K562 (cell line): ENCODE measurements around the gene CAMSAP3. TPM values are rescaled to one million over a fixed set of nuclear protein-coding genes. Genes with fewer than 3 reads are reported as not detected.

Experiments used
- BRF1 ChIP-seq: IDR thresholded peaks from 3 replicates; pipeline ENCODE4 v1.6.1; 2011; ENCODE audit warnings: borderline replicate concordance, mild to moderate bottlenecking; ENCODE audit not compliant: insufficient read length; ENCODE audit errors: extremely low read depth
- GABPB1 ChIP-seq: sonication (generic); formaldehyde crosslinking; IDR thresholded peaks from 2 replicates; pipeline ENCODE4 v1.8.0; 2022; ENCODE audit warnings: mild to moderate bottlenecking, missing genetic modification reagents
- GATAD2B ChIP-seq: fragments of 450-650 bp; IDR thresholded peaks from 2 replicates; pipeline ENCODE4 v1.6.1; 2017; ENCODE audit warnings: mild to moderate bottlenecking, borderline replicate concordance
- PTTG1 ChIP-seq: fragments of 450-650 bp; IDR thresholded peaks from 2 replicates; pipeline ENCODE4 v1.6.1; 2016; ENCODE audit warnings: low read depth, mild to moderate bottlenecking, missing genetic modification characterization, missing compliant biosample characterization
- RBM39 ChIP-seq: fragments of 200-400 bp; formaldehyde crosslinking; optimal IDR thresholded peaks from 2 replicates; pipeline ENCODE3; 2018; ENCODE audit warnings: low read depth, low read length
- SMARCE1 ChIP-seq: fragments of 450-650 bp; IDR thresholded peaks from 2 replicates; pipeline ENCODE4 v1.7.1; 2016; ENCODE audit warnings: mild to moderate bottlenecking
- TSC22D4 ChIP-seq: fragments of 450-650 bp; IDR thresholded peaks from 2 replicates; pipeline ENCODE4 v1.6.1; 2016; ENCODE audit warnings: missing genetic modification characterization, missing biosample characterization, control low read depth
- YBX1 ChIP-seq: fragments of 450-650 bp; IDR thresholded peaks from 2 replicates; pipeline ENCODE4 v1.7.1; 2016; ENCODE audit warnings: mild to moderate bottlenecking
- YY1 ChIP-seq, 3 experiments: IDR thresholded peaks; 2 replicates each; pipeline ENCODE4 v1.6.1; 2011; ENCODE audit warnings: low read length in 2 of 3, mild to moderate bottlenecking in 2 of 3, moderate library complexity in 2 of 3, borderline replicate concordance in 1 of 3, control low read depth in 1 of 3, low read depth in 1 of 3; ENCODE audit not compliant: insufficient read depth in 3 of 3, insufficient replicate concordance in 2 of 3, control insufficient read depth in 1 of 3, insufficient read length in 1 of 3; ENCODE audit errors: extremely low read depth in 1 of 3
- ZNF133 ChIP-seq: fragments of 250-450 bp; sonication (Bioruptor Pico); IDR thresholded peaks from 2 replicates; pipeline ENCODE4 v1.4.0; 2020; ENCODE audit warnings: mild to moderate bottlenecking
- ZNF197 ChIP-seq: fragments of 200-800 bp; sonication (Bioruptor generic); IDR thresholded peaks from 2 replicates; pipeline ENCODE4 v1.6.1; 2016; ENCODE audit warnings: low read depth, missing genetic modification characterization, missing compliant biosample characterization
- ZNF263 ChIP-seq: sonication (generic); formaldehyde crosslinking; IDR thresholded peaks from 2 replicates; pipeline ENCODE4 v1.8.0; 2022; ENCODE audit warnings: mild to moderate bottlenecking, missing genetic modification reagents, borderline replicate concordance
- ZNF778 ChIP-seq: fragments of 450-650 bp; formaldehyde crosslinking; IDR thresholded peaks from 2 replicates; pipeline ENCODE4 v1.4.0; 2020; ENCODE audit warnings: mild to moderate bottlenecking, moderate library complexity
- polyA plus RNA-seq, 8 experiments: library from polyadenylated mRNA; depleted of rRNA in 4 of 8; stranded (reverse) in 5 of 8; unstranded in 3 of 8; fragments of >200 nt; fragmentation: Nextera tagmentation in 2 of 8; fragmentation: Illumina TruSeq in 1 of 8; extraction: Ambion mirVana in 2 of 8; extraction: Trizol in 1 of 8; gene quantifications; 2 replicates each; pipeline versions ENCODE4 v1.2.1 to v1.2.3, GENCODE V29; 2011 to 2014; ENCODE audit warnings: inconsistent platforms in 1 of 8, missing spikeins in 1 of 8
- total RNA-seq, 7 experiments: library from RNA; depleted of rRNA in 6 of 7; stranded (reverse); fragments of >200 nt in 6 of 7; fragmentation: Illumina TruSeq in 2 of 7; extraction: Trizol in 2 of 7; gene quantifications; 2 replicates each; pipeline versions ENCODE4 v1.2.1 to v1.2.3, GENCODE V29; 2011 to 2021; ENCODE audit warnings: low replicate concordance in 1 of 7
- TF ChIP-seq, protein P1 (sequence below): sonication (generic); formaldehyde crosslinking; IDR thresholded peaks from 2 replicates; pipeline ENCODE4 v1.8.0; 2022; ENCODE audit warnings: mild to moderate bottlenecking, missing genetic modification reagents
- TF ChIP-seq, protein P2 (sequence below): fragments of 450-650 bp; formaldehyde crosslinking; IDR thresholded peaks from 2 replicates; pipeline ENCODE4 v1.4.0; 2020; ENCODE audit warnings: mild to moderate bottlenecking, moderate library complexity
- TF ChIP-seq, protein P3 (sequence below): fragments of 200-800 bp; sonication (Bioruptor generic); IDR thresholded peaks from 2 replicates; pipeline ENCODE4 v1.6.1; 2016; ENCODE audit warnings: missing genetic modification characterization, missing compliant biosample characterization

The CAMSAP3 gene
- total and polyA plus RNA-seq, 9 of the 15 experiments (the other 6 are each of a cell fraction or from before 2014, with no cell fraction given): 0.01 to 0.89 (median 0.22) TPM; not detected in 1

DNA sequence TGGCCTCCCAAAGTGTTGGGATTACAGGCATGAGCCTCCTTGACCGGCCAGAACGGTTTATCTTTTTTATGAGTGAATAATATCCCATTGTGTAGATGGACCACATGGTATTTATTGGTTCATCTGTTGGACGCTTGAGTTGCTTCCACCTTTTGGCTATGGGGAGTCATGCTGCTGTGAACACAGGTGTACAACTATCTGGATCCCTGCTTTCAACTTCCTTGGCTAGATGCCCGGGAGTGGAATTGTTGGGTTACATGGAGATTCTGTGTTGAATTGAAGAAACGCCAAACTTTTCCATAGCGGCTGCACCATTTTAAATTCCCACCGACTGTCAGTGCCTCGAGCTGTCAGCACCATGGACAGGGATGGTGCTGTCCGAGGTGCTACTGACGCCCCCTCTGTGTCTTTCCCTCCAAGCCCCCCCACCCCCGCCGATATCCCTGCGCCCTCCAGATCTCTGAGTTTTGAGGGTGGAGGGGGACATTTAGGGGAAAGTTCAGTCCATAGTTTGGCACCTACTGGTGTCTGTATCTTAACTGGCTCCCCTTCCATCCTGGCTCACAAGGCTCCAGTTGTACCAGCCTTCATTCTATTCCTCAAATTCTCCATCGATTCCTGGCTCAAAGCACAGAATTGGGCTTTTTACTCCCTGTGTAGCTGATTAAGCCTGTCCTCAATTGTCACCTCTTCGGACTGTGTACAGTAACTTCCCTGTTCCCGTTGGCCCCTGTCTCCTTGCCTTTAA, 32.8 kb upstream of the CAMSAP3 start (continued):
- peak; percentile 91 for TF ChIP-seq ZNF263 (CRISPR knock-in tag)
- TF ChIP-seq PTTG1 (tag): peak; percentile 66; the same call in 1 of the 2 replicates
- TF ChIP-seq ZNF133: no peak
- TF ChIP-seq GABPB1 (CRISPR knock-in tag): peak; percentile 91
- no peak for TF ChIP-seq RBM39
- TF ChIP-seq YBX1: no peak
- TF ChIP-seq BRF1: no peak
- TF ChIP-seq ZNF197 (CRISPR knock-in tag): peak; percentile 99
- TF ChIP-seq YY1 (IDR thresholded peaks at IDR 0.05; ENCODE audit: borderline replicate concordance in 1 of 3, control insufficient read depth in 1 of 3, extremely low read depth in 1 of 3, insufficient read depth in 3 of 3, insufficient read length in 1 of 3, insufficient replicate concordance in 2 of 3, low read depth in 1 of 3, low read length in 2 of 3): peak in 1 of 3 experiments; percentile 41
- TF ChIP-seq, protein P1, sequence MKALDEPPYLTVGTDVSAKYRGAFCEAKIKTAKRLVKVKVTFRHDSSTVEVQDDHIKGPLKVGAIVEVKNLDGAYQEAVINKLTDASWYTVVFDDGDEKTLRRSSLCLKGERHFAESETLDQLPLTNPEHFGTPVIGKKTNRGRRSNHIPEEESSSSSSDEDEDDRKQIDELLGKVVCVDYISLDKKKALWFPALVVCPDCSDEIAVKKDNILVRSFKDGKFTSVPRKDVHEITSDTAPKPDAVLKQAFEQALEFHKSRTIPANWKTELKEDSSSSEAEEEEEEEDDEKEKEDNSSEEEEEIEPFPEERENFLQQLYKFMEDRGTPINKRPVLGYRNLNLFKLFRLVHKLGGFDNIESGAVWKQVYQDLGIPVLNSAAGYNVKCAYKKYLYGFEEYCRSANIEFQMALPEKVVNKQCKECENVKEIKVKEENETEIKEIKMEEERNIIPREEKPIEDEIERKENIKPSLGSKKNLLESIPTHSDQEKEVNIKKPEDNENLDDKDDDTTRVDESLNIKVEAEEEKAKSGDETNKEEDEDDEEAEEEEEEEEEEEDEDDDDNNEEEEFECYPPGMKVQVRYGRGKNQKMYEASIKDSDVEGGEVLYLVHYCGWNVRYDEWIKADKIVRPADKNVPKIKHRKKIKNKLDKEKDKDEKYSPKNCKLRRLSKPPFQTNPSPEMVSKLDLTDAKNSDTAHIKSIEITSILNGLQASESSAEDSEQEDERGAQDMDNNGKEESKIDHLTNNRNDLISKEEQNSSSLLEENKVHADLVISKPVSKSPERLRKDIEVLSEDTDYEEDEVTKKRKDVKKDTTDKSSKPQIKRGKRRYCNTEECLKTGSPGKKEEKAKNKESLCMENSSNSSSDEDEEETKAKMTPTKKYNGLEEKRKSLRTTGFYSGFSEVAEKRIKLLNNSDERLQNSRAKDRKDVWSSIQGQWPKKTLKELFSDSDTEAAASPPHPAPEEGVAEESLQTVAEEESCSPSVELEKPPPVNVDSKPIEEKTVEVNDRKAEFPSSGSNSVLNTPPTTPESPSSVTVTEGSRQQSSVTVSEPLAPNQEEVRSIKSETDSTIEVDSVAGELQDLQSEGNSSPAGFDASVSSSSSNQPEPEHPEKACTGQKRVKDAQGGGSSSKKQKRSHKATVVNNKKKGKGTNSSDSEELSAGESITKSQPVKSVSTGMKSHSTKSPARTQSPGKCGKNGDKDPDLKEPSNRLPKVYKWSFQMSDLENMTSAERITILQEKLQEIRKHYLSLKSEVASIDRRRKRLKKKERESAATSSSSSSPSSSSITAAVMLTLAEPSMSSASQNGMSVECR: peak; percentile 99
- no peak for TF ChIP-seq TSC22D4 (tag)
- no peak for TF ChIP-seq ZNF778 (CRISPR knock-in tag)
- TF ChIP-seq, protein P2, sequence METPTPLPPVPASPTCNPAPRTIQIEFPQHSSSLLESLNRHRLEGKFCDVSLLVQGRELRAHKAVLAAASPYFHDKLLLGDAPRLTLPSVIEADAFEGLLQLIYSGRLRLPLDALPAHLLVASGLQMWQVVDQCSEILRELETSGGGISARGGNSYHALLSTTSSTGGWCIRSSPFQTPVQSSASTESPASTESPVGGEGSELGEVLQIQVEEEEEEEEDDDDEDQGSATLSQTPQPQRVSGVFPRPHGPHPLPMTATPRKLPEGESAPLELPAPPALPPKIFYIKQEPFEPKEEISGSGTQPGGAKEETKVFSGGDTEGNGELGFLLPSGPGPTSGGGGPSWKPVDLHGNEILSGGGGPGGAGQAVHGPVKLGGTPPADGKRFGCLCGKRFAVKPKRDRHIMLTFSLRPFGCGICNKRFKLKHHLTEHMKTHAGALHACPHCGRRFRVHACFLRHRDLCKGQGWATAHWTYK (CRISPR knock-in tag): 0 out of 2 replicates have a peak, but pooled peaks have one; percentile 34
- TF ChIP-seq SMARCE1: no peak
- TF ChIP-seq, protein P3, sequence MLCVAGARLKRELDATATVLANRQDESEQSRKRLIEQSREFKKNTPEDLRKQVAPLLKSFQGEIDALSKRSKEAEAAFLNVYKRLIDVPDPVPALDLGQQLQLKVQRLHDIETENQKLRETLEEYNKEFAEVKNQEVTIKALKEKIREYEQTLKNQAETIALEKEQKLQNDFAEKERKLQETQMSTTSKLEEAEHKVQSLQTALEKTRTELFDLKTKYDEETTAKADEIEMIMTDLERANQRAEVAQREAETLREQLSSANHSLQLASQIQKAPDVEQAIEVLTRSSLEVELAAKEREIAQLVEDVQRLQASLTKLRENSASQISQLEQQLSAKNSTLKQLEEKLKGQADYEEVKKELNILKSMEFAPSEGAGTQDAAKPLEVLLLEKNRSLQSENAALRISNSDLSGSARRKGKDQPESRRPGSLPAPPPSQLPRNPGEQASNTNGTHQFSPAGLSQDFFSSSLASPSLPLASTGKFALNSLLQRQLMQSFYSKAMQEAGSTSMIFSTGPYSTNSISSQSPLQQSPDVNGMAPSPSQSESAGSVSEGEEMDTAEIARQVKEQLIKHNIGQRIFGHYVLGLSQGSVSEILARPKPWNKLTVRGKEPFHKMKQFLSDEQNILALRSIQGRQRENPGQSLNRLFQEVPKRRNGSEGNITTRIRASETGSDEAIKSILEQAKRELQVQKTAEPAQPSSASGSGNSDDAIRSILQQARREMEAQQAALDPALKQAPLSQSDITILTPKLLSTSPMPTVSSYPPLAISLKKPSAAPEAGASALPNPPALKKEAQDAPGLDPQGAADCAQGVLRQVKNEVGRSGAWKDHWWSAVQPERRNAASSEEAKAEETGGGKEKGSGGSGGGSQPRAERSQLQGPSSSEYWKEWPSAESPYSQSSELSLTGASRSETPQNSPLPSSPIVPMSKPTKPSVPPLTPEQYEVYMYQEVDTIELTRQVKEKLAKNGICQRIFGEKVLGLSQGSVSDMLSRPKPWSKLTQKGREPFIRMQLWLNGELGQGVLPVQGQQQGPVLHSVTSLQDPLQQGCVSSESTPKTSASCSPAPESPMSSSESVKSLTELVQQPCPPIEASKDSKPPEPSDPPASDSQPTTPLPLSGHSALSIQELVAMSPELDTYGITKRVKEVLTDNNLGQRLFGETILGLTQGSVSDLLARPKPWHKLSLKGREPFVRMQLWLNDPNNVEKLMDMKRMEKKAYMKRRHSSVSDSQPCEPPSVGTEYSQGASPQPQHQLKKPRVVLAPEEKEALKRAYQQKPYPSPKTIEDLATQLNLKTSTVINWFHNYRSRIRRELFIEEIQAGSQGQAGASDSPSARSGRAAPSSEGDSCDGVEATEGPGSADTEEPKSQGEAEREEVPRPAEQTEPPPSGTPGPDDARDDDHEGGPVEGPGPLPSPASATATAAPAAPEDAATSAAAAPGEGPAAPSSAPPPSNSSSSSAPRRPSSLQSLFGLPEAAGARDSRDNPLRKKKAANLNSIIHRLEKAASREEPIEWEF (CRISPR knock-in tag): 0 out of 2 replicates have a peak, but pooled peaks have one; percentile 61
- TF ChIP-seq GATAD2B: no peak
